ENCODE measurements around the gene FGFR2. TPM values are rescaled to one million over a fixed set of nuclear protein-coding genes. Genes with fewer than 3 reads are reported as not detected.

Gene FGFR2
- total RNA-seq, 4 donors from 2014 or later = 22.5 to 58.0 (median 44.4) TPM

GRCh38 chr10:121462955-121463354, 135.3 kb downstream of the FGFR2 start:
- no peaks in the 10 kb centered on the region for H3K36me3 ChIP-seq
- no peak for DNase-seq
- H3K9me3 ChIP-seq = no peaks in the 10 kb centered on the region
- no peaks in the 10 kb centered on the region for H3K27me3 ChIP-seq
- H3K27ac ChIP-seq = no peak overlapping the region
- peaks cover 0 to 19% (median 4%) of the 10 kb centered on the region in 3 donors for H3K4me1 ChIP-seq
- 79 to 84% methylated on average over 2 of the region's 2 CpGs for WGBS, 2 donors
- TF ChIP-seq CTCF (IDR thresholded peaks at IDR 0.05) (no peak), POLR2A (IDR thresholded peaks at IDR 0.05) (no peak)
- intact Hi-C loops (cut with DNase I) = no loop called here
- no peak overlapping the region for H3K4me3 ChIP-seq

DNA sequence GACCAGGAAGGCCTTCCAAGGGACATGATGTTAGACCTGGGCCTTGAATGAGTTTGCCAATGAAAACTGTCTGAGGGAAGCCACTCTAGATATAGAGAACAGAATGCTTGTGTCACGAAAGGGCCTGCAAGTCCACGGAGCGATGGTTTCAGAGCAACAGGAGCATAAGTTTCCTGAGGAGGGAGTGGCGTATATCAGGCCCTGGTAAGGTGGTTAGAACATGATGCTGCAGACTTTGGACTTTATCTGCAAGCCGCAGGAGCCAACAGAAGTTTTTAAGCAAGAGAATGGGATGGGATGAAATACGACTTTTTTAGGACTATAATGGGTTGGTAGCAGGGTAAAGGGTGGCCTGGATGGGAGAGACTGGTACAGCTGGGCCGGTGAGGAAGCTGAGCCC, 136.0 kb downstream of the FGFR2 start:
- H3K9me3 ChIP-seq = no peaks in the 10 kb centered on the region
- no peak for DNase-seq
- H3K4me3 ChIP-seq = no peak overlapping the region
- TF ChIP-seq CTCF (IDR thresholded peaks at IDR 0.05) = no peak
- no peak for TF ChIP-seq POLR2A (IDR thresholded peaks at IDR 0.05)
- H3K27me3 ChIP-seq = no peaks in the 10 kb centered on the region
- H3K27ac ChIP-seq = no peak overlapping the region
- intact Hi-C loops (cut with DNase I) = no loop called here
- H3K4me1 ChIP-seq = peaks cover 0 to 19% (median 4%) of the 10 kb centered on the region in 3 donors
- 82 to 85% methylated on average over 7 of the region's 7 CpGs for WGBS, 2 donors
- H3K36me3 ChIP-seq = no peaks in the 10 kb centered on the region

DNA sequence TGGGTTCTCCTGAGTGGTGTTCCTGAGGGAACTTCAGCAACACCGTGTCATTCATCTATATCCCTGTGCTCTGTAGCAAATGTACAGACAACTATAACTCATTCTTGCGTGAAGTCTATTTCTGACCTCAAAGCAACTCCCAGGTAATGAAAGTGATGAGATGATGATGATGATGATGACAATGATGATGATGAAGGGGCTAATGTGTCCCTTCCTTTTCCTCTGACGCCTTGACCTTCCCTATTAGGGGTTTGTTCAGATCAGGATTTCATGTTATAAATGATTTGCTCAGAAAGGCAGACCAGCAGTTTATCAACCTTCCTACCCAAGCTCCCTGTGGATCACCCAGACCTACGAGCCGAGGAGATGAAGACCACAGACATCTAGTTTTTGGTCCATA, 136.9 kb downstream of the FGFR2 start:
- Histone ChIP-seq H3K9me3 (no peaks in the 10 kb centered on the region), H3K4me3 (no peak overlapping the region), H3K27me3 (no peaks in the 10 kb centered on the region), H3K4me1 (peaks cover 0 to 19% (median 4%) of the 10 kb centered on the region in 3 donors), H3K36me3 (no peaks in the 10 kb centered on the region), H3K27ac (no peak overlapping the region)
- no peak for DNase-seq
- 74 to 91% methylated on average over 5 of the region's 5 CpGs for WGBS, 2 donors
- intact Hi-C loops (cut with DNase I) = no loop called here
- TF ChIP-seq POLR2A (IDR thresholded peaks at IDR 0.05) (no peak), CTCF (IDR thresholded peaks at IDR 0.05) (no peak)

- peaks cover 0 to 19% (median 4%) of the 10 kb centered on the region in 3 donors for H3K4me1 ChIP-seq
- TF ChIP-seq CTCF (IDR thresholded peaks at IDR 0.05) (no peak), POLR2A (IDR thresholded peaks at IDR 0.05) (no peak)
- no peak overlapping the region for H3K4me3 ChIP-seq
- intact Hi-C loops (cut with DNase I) = no loop called here
- no peaks in the 10 kb centered on the region for H3K9me3 ChIP-seq
- H3K36me3 ChIP-seq = no peaks in the 10 kb centered on the region
- H3K27me3 ChIP-seq = no peaks in the 10 kb centered on the region
- 71 to 92% methylated on average over 2 of the region's 3 CpGs for WGBS, 2 donors
- peak overlapping the region in 2 of 4 donors; percentile 29 to 61 for H3K27ac ChIP-seq
- DNase-seq = no peak
Observed at GRCh38 chr10:121460733-121461132, 137.5 kb downstream of the FGFR2 start.

DNA sequence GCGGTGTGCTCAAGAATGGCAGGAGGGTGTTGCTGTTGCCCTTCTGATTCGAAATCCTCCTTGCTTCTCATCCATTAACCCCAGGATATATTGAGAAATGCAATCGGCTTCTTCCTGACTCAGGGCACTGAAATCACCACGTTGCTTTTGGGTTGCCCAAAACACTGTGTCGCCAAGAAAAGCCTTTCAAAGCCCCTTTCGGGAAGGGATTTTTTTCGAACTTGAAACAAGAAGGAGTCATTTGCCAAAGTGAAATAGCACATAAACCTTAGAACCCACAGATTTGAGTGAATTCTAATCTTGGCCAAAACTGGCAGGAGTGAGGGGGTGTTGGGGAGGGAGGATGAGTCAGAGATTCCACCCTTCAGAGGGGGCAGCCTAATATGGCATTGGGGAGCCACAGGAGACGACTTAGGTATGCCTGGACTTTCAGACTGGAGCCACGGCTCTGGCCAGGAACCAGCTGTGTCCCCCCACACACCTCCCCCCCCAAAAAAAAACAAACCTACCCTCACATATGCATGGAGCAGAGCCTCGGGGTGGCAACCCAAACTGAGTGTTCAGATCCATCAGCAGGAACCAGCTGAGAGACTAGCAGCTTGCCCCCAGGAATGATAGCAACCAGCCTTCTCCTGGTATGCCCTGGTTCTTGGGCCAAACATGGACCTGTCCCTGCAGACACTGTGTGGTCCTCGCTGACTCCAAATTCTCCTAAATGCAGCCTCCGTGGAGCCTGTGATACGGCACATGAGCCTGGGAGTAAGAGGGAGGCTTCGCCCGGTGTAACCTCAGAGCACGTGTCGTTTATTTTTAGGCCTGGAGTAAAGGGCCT, 138.4 kb downstream of the FGFR2 start:
- DNase-seq = no peak
- Histone ChIP-seq H3K27me3 (no peaks in the 10 kb centered on the region), H3K4me1 (peaks cover 0 to 19% (median 4%) of the 10 kb centered on the region in 3 donors), H3K4me3 (no peak overlapping the region), H3K9me3 (no peaks in the 10 kb centered on the region), H3K36me3 (no peaks in the 10 kb centered on the region), H3K27ac (peak overlapping the region in 3 of 4 donors; percentile 29 to 61 (median 38))
- intact Hi-C loops (cut with DNase I) = no loop called here
- 44 to 63% methylated on average over 12 to 15 of the region's 17 CpGs for WGBS, 2 donors
- TF ChIP-seq POLR2A (IDR thresholded peaks at IDR 0.05) (no peak), CTCF (IDR thresholded peaks at IDR 0.05) (no peak)
